ENCODE results near the gene GNE. TPM values are rescaled to one million over a fixed set of nuclear protein-coding genes. Genes with fewer than 3 reads are reported as not detected.

The GNE gene
- total RNA-seq, 1 donor from 2014 or later: 13.7 TPM

GRCh38 chr9:36293918-36294317, 35.7 kb upstream of the GNE start:
- H3K27me3 ChIP-seq: no peaks in the 10 kb centered on the region
- ATAC-seq: no peak
- no peaks in the 10 kb centered on the region for H3K36me3 ChIP-seq
- no peaks in the 10 kb centered on the region for H3K4me1 ChIP-seq
- no peaks in the 10 kb centered on the region for H3K9me3 ChIP-seq
- no peak for TF ChIP-seq CTCF (IDR thresholded peaks at IDR 0.05)
- intact Hi-C loops (cut with DNase I): no loop called here
- no peak for DNase-seq
- H3K27ac ChIP-seq: no peak overlapping the region
- H3K4me3 ChIP-seq: no peak overlapping the region

GRCh38 chr9:36293171-36293570, 34.9 kb upstream of the GNE start:
- no peaks in the 10 kb centered on the region for H3K27me3 ChIP-seq
- no peak for TF ChIP-seq CTCF (IDR thresholded peaks at IDR 0.05)
- ATAC-seq (no peak), DNase-seq (no peak)
- H3K4me3 ChIP-seq: no peak overlapping the region
- intact Hi-C loops (cut with DNase I): no loop called here
- no peak overlapping the region for H3K27ac ChIP-seq
- H3K9me3 ChIP-seq: no peaks in the 10 kb centered on the region
- H3K36me3 ChIP-seq: no peaks in the 10 kb centered on the region
- H3K4me1 ChIP-seq: no peaks in the 10 kb centered on the region

- no peaks in the 10 kb centered on the region for H3K9me3 ChIP-seq
- no peak for TF ChIP-seq CTCF (IDR thresholded peaks at IDR 0.05)
- intact Hi-C loops (cut with DNase I): no loop called here
- no peak overlapping the region for H3K4me3 ChIP-seq
- ATAC-seq (no peak), DNase-seq (no peak)
- H3K36me3 ChIP-seq: no peaks in the 10 kb centered on the region
- H3K4me1 ChIP-seq: no peaks in the 10 kb centered on the region
- no peak overlapping the region for H3K27ac ChIP-seq
- H3K27me3 ChIP-seq: no peaks in the 10 kb centered on the region
Observed at GRCh38 chr9:36292641-36293040, 34.4 kb upstream of the GNE start.

- Histone ChIP-seq H3K4me3 (no peak overlapping the region), H3K4me1 (no peaks in the 10 kb centered on the region), H3K27ac (no peak overlapping the region), H3K36me3 (no peaks in the 10 kb centered on the region), H3K27me3 (no peaks in the 10 kb centered on the region), H3K9me3 (no peaks in the 10 kb centered on the region)
- DNase-seq: no peak
- intact Hi-C loops (cut with DNase I): no loop called here
- no peak for TF ChIP-seq CTCF (IDR thresholded peaks at IDR 0.05)
- no peak for ATAC-seq
Observed at GRCh38 chr9:36290996-36291395, 32.7 kb upstream of the GNE start.

- DNase-seq (no peak), ATAC-seq (no peak)
- no peaks in the 10 kb centered on the region for H3K9me3 ChIP-seq
- no peaks in the 10 kb centered on the region for H3K36me3 ChIP-seq
- no peaks in the 10 kb centered on the region for H3K27me3 ChIP-seq
- TF ChIP-seq CTCF (IDR thresholded peaks at IDR 0.05): no peak
- no peaks in the 10 kb centered on the region for H3K4me1 ChIP-seq
- H3K4me3 ChIP-seq: no peak overlapping the region
- no peak overlapping the region for H3K27ac ChIP-seq
- intact Hi-C loops (cut with DNase I): no loop called here
Observed at GRCh38 chr9:36289836-36290435, 31.7 kb upstream of the GNE start.

- Histone ChIP-seq H3K4me3 (no peak overlapping the region), H3K9me3 (no peaks in the 10 kb centered on the region), H3K27ac (no peak overlapping the region), H3K36me3 (no peaks in the 10 kb centered on the region), H3K4me1 (no peaks in the 10 kb centered on the region), H3K27me3 (no peaks in the 10 kb centered on the region)
- intact Hi-C loops (cut with DNase I): no loop called here
- ATAC-seq (no peak), DNase-seq (no peak)
- TF ChIP-seq CTCF (IDR thresholded peaks at IDR 0.05): no peak
Observed at GRCh38 chr9:36288070-36288469, 29.8 kb upstream of the GNE start.
